Stimulated activated naive CD8-positive, alpha-beta T cell treated with anti-CD3 and anti-CD28 coated beads, Interleukin-15, amount 100 ng/mL, for 72 hours (primary cell): ENCODE measurements around the gene SLC4A1AP.

ENCODE experiments used
- ATAC-seq: fragments of 150-1000 bp; cut with Tn5 transposase; 2 replicates; pipeline ENCODE4 v1.10.0; 2021; ENCODE audit warnings: mild to moderate bottlenecking, moderate library complexity
- DNase-seq, 2 donors: peaks; one replicate each; pipeline ENCODE4 v3.0.0; 2021 to 2022
- H3K27ac Mint-ChIP-seq, 2 donors: one replicate each; pipeline ENCODE4 v1.8.0; 2022; ENCODE audit warnings: mild to moderate bottlenecking in 2 of 2, mixed read lengths in 2 of 2, moderate library complexity in 2 of 2
- H3K27me3 Mint-ChIP-seq: one replicate; pipeline ENCODE4 v1.8.0; 2022; ENCODE audit warnings: mixed read lengths
- H3K4me1 Mint-ChIP-seq: one replicate; pipeline ENCODE4 v1.8.0; 2022; ENCODE audit warnings: mild to moderate bottlenecking, mixed read lengths
- H3K4me3 Mint-ChIP-seq, 2 donors: one replicate each; pipeline ENCODE4 v1.8.0; 2022; ENCODE audit warnings: mild to moderate bottlenecking in 2 of 2, mixed read lengths in 2 of 2, moderate library complexity in 1 of 2
- H3K9me3 Mint-ChIP-seq, 2 donors: one replicate each; pipeline ENCODE4 v1.8.0; 2022; ENCODE audit warnings: mixed read lengths in 2 of 2

Gene SLC4A1AP

GRCh38 chr2:27735263-27735904, 71.7 kb downstream of the SLC4A1AP start:
- no peaks in the 10 kb centered on the region for H3K27me3 Mint-ChIP-seq
- H3K4me3 Mint-ChIP-seq: peak overlapping the region; percentile 79 to 85
- DNase-seq: peak; percentile 58 to 70
- H3K27ac Mint-ChIP-seq: peak overlapping the region; percentile 73 to 95
- peaks cover 19% of the 10 kb centered on the region for H3K4me1 Mint-ChIP-seq
- ATAC-seq: peak; percentile 93
- H3K9me3 Mint-ChIP-seq: no peaks in the 10 kb centered on the region

- Mint-ChIP-seq H3K27me3 (no peaks in the 10 kb centered on the region), H3K4me1 (peaks cover 19% of the 10 kb centered on the region), H3K27ac (peak overlapping the region; percentile 19 to 82), H3K4me3 (peak overlapping the region; percentile 54 to 85), H3K9me3 (no peaks in the 10 kb centered on the region)
- DNase-seq: no peak
- peak; percentile 29 for ATAC-seq
Observed at GRCh38 chr2:27736031-27736889, 72.6 kb downstream of the SLC4A1AP start.

GRCh38 chr2:27736890-27737204, 73.2 kb downstream of the SLC4A1AP start:
- H3K4me3 Mint-ChIP-seq: peak overlapping the region in 1 of 2 donors; percentile 28
- no peak for DNase-seq
- H3K9me3 Mint-ChIP-seq: no peaks in the 10 kb centered on the region
- H3K4me1 Mint-ChIP-seq: peaks cover 19% of the 10 kb centered on the region
- no peak for ATAC-seq
- no peaks in the 10 kb centered on the region for H3K27me3 Mint-ChIP-seq
- no peak overlapping the region for H3K27ac Mint-ChIP-seq

GRCh38 chr2:27737676-27738348, 74.1 kb downstream of the SLC4A1AP start:
- H3K27ac Mint-ChIP-seq: no peak overlapping the region
- no peak overlapping the region for H3K4me3 Mint-ChIP-seq
- H3K9me3 Mint-ChIP-seq: no peaks in the 10 kb centered on the region
- H3K27me3 Mint-ChIP-seq: no peaks in the 10 kb centered on the region
- ATAC-seq (no peak), DNase-seq (no peak)
- H3K4me1 Mint-ChIP-seq: peaks cover 19% of the 10 kb centered on the region

GRCh38 chr2:27738349-27739057, 74.8 kb downstream of the SLC4A1AP start:
- Mint-ChIP-seq H3K4me1 (peaks cover 19% of the 10 kb centered on the region), H3K27me3 (no peaks in the 10 kb centered on the region), H3K4me3 (no peak overlapping the region), H3K9me3 (no peaks in the 10 kb centered on the region), H3K27ac (no peak overlapping the region)
- DNase-seq (no peak), ATAC-seq (no peak)

GRCh38 chr2:27739058-27739373, 75.3 kb downstream of the SLC4A1AP start:
- H3K4me3 Mint-ChIP-seq: no peak overlapping the region
- H3K27ac Mint-ChIP-seq: no peak overlapping the region
- H3K9me3 Mint-ChIP-seq: no peaks in the 10 kb centered on the region
- DNase-seq (no peak), ATAC-seq (no peak)
- H3K4me1 Mint-ChIP-seq: peaks cover 19% of the 10 kb centered on the region
- H3K27me3 Mint-ChIP-seq: no peaks in the 10 kb centered on the region

GRCh38 chr2:27741673-27742072, 78.0 kb downstream of the SLC4A1AP start:
- ATAC-seq (no peak), DNase-seq (no peak)
- Mint-ChIP-seq H3K9me3 (no peaks in the 10 kb centered on the region), H3K4me3 (no peak overlapping the region), H3K27ac (no peak overlapping the region), H3K27me3 (no peaks in the 10 kb centered on the region), H3K4me1 (peaks cover 2% of the 10 kb centered on the region)

GRCh38 chr2:27742571-27742970, 78.9 kb downstream of the SLC4A1AP start:
- ATAC-seq (no peak), DNase-seq (no peak)
- Mint-ChIP-seq H3K4me1 (no peaks in the 10 kb centered on the region), H3K9me3 (no peaks in the 10 kb centered on the region), H3K4me3 (no peak overlapping the region), H3K27ac (no peak overlapping the region), H3K27me3 (no peaks in the 10 kb centered on the region)
